Suprapubic skin (tissue), 4 donors: ENCODE measurements around the gene SET.

Source experiments
- EP300 ChIP-seq: sonication (generic); formaldehyde crosslinking; IDR thresholded peaks from one replicate; pipeline ENCODE4 v1.6.1; 2017; ENCODE audit warnings: antibody characterized with exemption
- POLR2A ChIP-seq, 2 donors: fragments of 450-650 bp; IDR thresholded peaks; one replicate each; pipeline ENCODE4 v1.6.1; 2017; ENCODE audit warnings: antibody characterized with exemption in 2 of 2, mild to moderate bottlenecking in 2 of 2, moderate library complexity in 2 of 2
- POLR2AphosphoS5 ChIP-seq, 3 donors: sonication (generic); formaldehyde crosslinking; IDR thresholded peaks; one replicate each; pipeline ENCODE4 v1.6.1; 2017; ENCODE audit warnings: antibody characterized with exemption in 3 of 3
- TF ChIP-seq, protein P1 (sequence below), 2 donors: fragments of 200-600 bp in 1 of 2; fragments of 450-650 bp in 1 of 2; sonication (generic) in 1 of 2; IDR thresholded peaks; one replicate each; pipeline ENCODE4 v1.5.1; 2016 to 2019; ENCODE audit warnings: antibody characterized with exemption in 2 of 2, mild to moderate bottlenecking in 1 of 2, moderate library complexity in 1 of 2

DNA sequence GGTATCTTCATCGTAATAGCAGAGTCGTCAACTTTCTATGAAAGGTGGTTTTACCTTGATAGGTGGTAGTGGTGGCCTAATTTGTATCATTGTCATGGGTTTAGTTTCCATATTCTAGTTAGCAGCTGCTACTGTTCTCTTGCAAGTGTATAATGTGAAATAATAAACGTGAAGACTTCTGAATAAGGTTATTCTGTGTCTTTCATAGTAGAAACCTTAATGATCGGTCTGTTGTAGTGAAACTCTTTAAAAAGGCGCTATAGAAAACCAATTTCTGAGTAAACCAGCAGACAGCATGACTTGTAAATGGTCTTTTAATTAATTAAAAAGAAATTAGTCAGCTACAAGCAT is 1.6 kb downstream of the SET start:
- TF ChIP-seq, protein P1, sequence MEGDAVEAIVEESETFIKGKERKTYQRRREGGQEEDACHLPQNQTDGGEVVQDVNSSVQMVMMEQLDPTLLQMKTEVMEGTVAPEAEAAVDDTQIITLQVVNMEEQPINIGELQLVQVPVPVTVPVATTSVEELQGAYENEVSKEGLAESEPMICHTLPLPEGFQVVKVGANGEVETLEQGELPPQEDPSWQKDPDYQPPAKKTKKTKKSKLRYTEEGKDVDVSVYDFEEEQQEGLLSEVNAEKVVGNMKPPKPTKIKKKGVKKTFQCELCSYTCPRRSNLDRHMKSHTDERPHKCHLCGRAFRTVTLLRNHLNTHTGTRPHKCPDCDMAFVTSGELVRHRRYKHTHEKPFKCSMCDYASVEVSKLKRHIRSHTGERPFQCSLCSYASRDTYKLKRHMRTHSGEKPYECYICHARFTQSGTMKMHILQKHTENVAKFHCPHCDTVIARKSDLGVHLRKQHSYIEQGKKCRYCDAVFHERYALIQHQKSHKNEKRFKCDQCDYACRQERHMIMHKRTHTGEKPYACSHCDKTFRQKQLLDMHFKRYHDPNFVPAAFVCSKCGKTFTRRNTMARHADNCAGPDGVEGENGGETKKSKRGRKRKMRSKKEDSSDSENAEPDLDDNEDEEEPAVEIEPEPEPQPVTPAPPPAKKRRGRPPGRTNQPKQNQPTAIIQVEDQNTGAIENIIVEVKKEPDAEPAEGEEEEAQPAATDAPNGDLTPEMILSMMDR (IDR thresholded peaks at IDR 0.05): no peak
- no peak for TF ChIP-seq POLR2A (IDR thresholded peaks at IDR 0.05)
- TF ChIP-seq POLR2AphosphoS5 (IDR thresholded peaks at IDR 0.05): no peak
- no peak for TF ChIP-seq EP300
